Nephron progenitor cell (in vitro differentiated cells): ENCODE measurements around the gene ATF7.

Experiments used
- DNase-seq: peaks from one replicate; pipeline ENCODE4 v3.0.0; 2021
- H3K27ac Mint-ChIP-seq: 2 replicates; pipeline ENCODE4 v1.8.0; 2021; ENCODE audit warnings: mild to moderate bottlenecking, moderate library complexity, mixed read lengths
- H3K27me3 Mint-ChIP-seq: 2 replicates; pipeline ENCODE4 v1.8.0; 2021; ENCODE audit warnings: mild to moderate bottlenecking, low read depth, mixed read lengths; ENCODE audit not compliant: poor library complexity
- H3K36me3 Mint-ChIP-seq: 2 replicates; pipeline ENCODE4 v1.8.0; 2021; ENCODE audit warnings: low read depth, mixed read lengths
- H3K4me1 Mint-ChIP-seq: 2 replicates; pipeline ENCODE4 v1.8.0; 2021; ENCODE audit warnings: mixed read lengths
- H3K4me3 Mint-ChIP-seq: 2 replicates; pipeline ENCODE4 v1.8.0; 2021; ENCODE audit warnings: mild to moderate bottlenecking, moderate library complexity, mixed read lengths
- H3K9me3 Mint-ChIP-seq: 2 replicates; pipeline ENCODE4 v1.8.0; 2021; ENCODE audit warnings: mild to moderate bottlenecking, moderate library complexity, mixed read lengths
- TF ChIP-seq, protein P1 (sequence below): fragments of 200-600 bp; sonication (generic); IDR thresholded peaks from 2 replicates; pipeline ENCODE4 v1.5.0; 2021; ENCODE audit warnings: antibody characterized with exemption

Gene ATF7

DNA sequence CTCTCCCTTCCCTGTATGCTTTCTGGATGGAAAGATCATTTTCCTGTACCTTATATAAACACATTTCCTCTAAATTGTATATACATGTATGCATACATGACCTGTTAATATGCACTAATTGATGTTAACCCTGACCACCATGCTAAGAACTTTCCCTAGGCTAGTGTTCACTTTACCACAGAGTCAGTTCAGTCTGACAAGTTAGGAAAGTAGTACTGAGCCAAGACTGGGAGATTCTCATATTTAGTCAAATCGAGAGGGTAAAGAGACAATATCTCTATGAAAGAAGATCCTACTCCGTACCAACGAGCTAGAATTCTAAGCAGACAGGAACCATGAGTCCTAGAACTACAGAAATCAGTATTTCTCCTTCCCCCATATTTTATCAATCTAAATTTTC is 36.8 kb downstream of the ATF7 start:
- H3K4me1 Mint-ChIP-seq = peaks cover 53% of the 10 kb centered on the region
- H3K36me3 Mint-ChIP-seq = peaks cover 5% of the 10 kb centered on the region
- no peak overlapping the region for H3K27ac Mint-ChIP-seq
- peaks cover 4% of the 10 kb centered on the region for H3K9me3 Mint-ChIP-seq
- H3K27me3 Mint-ChIP-seq = no peaks in the 10 kb centered on the region
- no peak for DNase-seq
- H3K4me3 Mint-ChIP-seq = no peak overlapping the region
- TF ChIP-seq, protein P1, sequence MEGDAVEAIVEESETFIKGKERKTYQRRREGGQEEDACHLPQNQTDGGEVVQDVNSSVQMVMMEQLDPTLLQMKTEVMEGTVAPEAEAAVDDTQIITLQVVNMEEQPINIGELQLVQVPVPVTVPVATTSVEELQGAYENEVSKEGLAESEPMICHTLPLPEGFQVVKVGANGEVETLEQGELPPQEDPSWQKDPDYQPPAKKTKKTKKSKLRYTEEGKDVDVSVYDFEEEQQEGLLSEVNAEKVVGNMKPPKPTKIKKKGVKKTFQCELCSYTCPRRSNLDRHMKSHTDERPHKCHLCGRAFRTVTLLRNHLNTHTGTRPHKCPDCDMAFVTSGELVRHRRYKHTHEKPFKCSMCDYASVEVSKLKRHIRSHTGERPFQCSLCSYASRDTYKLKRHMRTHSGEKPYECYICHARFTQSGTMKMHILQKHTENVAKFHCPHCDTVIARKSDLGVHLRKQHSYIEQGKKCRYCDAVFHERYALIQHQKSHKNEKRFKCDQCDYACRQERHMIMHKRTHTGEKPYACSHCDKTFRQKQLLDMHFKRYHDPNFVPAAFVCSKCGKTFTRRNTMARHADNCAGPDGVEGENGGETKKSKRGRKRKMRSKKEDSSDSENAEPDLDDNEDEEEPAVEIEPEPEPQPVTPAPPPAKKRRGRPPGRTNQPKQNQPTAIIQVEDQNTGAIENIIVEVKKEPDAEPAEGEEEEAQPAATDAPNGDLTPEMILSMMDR = no peak

DNA sequence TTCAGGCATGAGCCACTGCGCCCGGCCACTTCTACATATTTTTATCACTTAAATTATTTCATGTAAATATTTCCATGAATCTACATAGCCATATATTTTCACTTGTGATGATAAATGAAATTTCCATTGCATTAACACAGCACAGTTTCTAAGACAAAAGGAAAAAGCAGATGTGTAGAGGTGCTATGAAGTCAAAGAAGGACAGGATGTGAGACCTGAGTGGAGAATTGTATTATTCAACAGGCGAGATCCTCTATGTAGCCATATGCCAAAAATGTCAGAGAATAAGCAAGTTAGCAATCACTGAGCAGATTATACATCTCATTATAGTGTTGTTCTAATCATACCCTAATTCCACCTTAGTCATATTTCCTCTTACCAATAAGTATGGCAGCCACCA is 38.1 kb downstream of the ATF7 start:
- peaks cover 16% of the 10 kb centered on the region for H3K36me3 Mint-ChIP-seq
- no peak overlapping the region for H3K27ac Mint-ChIP-seq
- peaks cover 15% of the 10 kb centered on the region for H3K9me3 Mint-ChIP-seq
- no peak overlapping the region for H3K4me3 Mint-ChIP-seq
- TF ChIP-seq, protein P1 = no peak
- peaks cover 46% of the 10 kb centered on the region for H3K4me1 Mint-ChIP-seq
- H3K27me3 Mint-ChIP-seq = no peaks in the 10 kb centered on the region
- no peak for DNase-seq

DNA sequence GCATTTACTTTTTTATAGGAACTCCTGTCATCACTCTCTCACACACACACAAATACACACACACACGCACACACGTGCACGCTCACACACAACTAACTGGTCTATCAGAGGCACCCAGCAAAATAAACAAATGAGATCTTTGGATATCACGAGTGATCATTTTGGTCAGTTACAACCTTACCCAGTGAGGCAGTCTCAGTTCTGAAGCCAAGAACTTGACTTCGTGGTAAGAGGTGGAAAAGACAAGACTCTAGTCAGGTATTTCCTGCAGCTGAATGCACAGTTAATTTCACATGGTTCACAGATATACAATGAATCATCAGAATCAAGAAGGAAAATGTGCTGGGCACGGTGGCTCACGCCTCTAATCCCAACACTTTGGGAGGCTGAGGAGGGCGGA is 39.4 kb downstream of the ATF7 start:
- Mint-ChIP-seq H3K27ac (peak overlapping the region; percentile 82), H3K27me3 (no peaks in the 10 kb centered on the region), H3K36me3 (peaks cover 23% of the 10 kb centered on the region), H3K4me1 (peaks cover 35% of the 10 kb centered on the region), H3K9me3 (peaks cover 21% of the 10 kb centered on the region), H3K4me3 (no peak overlapping the region)
- TF ChIP-seq, protein P1 = no peak
- DNase-seq = no peak

DNA sequence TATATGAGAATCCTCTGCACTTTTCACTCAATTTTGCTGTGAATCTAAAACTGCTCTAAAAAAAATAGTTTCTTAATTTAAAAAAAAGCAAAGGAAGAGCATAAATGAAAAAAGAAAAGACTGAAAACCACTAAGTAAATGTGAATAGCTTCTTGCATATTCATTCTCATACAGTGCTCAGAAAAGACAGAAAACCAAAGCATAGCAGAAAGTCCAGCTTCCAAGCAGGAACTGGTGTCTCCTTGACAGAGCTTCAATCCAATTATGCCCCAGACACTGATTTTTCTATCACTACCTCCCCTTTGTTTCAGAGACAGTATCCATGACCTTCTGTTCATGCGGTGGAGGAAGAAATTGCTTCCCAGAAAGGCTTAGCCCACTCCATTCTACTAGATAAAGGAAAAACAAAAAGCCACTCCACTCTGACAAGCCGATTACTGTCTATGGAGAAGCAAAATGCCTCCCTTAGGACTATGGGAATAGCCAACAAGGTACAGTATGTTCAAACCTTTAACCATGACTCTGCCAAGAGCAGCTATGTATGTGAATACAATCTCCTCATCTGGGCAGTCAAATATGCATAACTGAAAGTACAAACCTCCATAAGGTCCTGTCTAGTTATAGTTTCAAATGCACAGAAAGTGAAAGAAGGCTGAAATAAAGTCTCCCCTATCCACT is 40.6 kb downstream of the ATF7 start:
- no peak overlapping the region for H3K4me3 Mint-ChIP-seq
- peaks cover 30% of the 10 kb centered on the region for H3K36me3 Mint-ChIP-seq
- no peak for DNase-seq
- TF ChIP-seq, protein P1 = no peak
- H3K9me3 Mint-ChIP-seq = peaks cover 21% of the 10 kb centered on the region
- H3K4me1 Mint-ChIP-seq = peaks cover 24% of the 10 kb centered on the region
- no peaks in the 10 kb centered on the region for H3K27me3 Mint-ChIP-seq
- no peak overlapping the region for H3K27ac Mint-ChIP-seq

DNA sequence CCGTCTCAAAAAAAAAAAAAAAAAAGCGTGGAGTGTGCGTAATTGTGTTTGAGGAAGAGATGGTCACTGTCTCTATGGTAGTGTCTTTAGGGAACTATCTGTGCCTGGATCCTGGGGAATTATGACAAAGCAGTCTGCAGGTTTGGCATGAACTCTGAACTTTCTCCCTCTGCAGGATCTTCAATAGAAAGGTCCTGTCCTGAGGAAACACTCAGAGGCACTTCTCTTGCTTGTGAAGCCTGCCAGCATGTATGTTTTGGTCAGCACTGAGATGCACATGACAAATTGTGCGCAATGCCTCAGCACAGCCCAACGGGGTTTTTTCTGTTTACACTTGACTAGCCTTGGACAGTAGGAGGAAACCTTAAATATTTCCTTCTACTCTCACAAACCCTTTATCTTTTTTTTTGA is 46.6 kb downstream of the ATF7 start:
- Mint-ChIP-seq H3K27me3 (peaks cover 2% of the 10 kb centered on the region), H3K27ac (peak overlapping the region; percentile 75), H3K36me3 (peaks cover 53% of the 10 kb centered on the region), H3K4me3 (no peak overlapping the region), H3K4me1 (peaks cover 25% of the 10 kb centered on the region), H3K9me3 (peaks cover 18% of the 10 kb centered on the region)
- no peak for DNase-seq
- TF ChIP-seq, protein P1 = no peak

DNA sequence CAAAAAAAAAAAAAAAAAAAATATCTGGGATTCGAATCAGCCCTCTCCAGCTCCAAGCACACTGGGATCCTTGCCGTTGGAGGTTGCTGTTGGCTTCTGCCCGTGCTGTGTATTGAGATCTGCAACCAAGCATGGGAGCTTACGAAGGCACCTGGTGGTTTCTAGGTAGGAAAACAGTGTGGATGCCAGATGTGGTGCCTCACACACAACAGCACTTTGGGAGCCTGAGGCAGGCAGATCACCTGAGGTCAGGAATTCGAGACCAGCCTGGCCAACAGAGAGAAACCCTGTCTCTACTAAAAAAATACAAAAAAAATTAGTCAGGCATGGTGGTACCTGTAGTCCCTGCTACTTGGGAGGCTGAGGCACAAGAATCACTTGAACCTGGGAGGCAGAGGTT is 47.4 kb downstream of the ATF7 start:
- Mint-ChIP-seq H3K9me3 (peaks cover 10% of the 10 kb centered on the region), H3K27me3 (peaks cover 2% of the 10 kb centered on the region), H3K4me1 (peaks cover 29% of the 10 kb centered on the region), H3K27ac (no peak overlapping the region), H3K4me3 (no peak overlapping the region), H3K36me3 (peaks cover 45% of the 10 kb centered on the region)
- TF ChIP-seq, protein P1 = no peak
- no peak for DNase-seq
